ENCODE data around the gene SPDYE2.
"Not testable (repeated sequence)": the region's sequence is repeated elsewhere in the genome, so short reads cannot be mapped to it uniquely, and the experiment has no call there.

- TF ChIP-seq, protein P1, sequence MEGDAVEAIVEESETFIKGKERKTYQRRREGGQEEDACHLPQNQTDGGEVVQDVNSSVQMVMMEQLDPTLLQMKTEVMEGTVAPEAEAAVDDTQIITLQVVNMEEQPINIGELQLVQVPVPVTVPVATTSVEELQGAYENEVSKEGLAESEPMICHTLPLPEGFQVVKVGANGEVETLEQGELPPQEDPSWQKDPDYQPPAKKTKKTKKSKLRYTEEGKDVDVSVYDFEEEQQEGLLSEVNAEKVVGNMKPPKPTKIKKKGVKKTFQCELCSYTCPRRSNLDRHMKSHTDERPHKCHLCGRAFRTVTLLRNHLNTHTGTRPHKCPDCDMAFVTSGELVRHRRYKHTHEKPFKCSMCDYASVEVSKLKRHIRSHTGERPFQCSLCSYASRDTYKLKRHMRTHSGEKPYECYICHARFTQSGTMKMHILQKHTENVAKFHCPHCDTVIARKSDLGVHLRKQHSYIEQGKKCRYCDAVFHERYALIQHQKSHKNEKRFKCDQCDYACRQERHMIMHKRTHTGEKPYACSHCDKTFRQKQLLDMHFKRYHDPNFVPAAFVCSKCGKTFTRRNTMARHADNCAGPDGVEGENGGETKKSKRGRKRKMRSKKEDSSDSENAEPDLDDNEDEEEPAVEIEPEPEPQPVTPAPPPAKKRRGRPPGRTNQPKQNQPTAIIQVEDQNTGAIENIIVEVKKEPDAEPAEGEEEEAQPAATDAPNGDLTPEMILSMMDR (IDR thresholded peaks at IDR 0.05 in 2 of 3, conservative IDR thresholded peaks at IDR 0.05 in 1 of 3; ENCODE audit: control insufficient read depth in 2 of 3, extremely low read depth in 1 of 3, insufficient read depth in 1 of 3, low read depth in 3 of 3, low read length in 3 of 3) = not testable (repeated sequence)
- not testable (repeated sequence) for TF ChIP-seq RCOR1 (conservative IDR thresholded peaks at IDR 0.05; ENCODE audit: low read depth, low read length); POLR2AphosphoS5 (IDR thresholded peaks at IDR 0.05; ENCODE audit: low read length); ATF3 (IDR thresholded peaks at IDR 0.05; ENCODE audit: borderline replicate concordance, extremely low read depth, low read depth, low read length)
Observed at GRCh38 chr7:102606848-102607247, 55.8 kb downstream of the SPDYE2 start.
